Ectodermal cell (in vitro differentiated cells): ENCODE results near the gene MYZAP.
"Not testable (repeated sequence)": the region's sequence is repeated elsewhere in the genome, so short reads cannot be mapped to it uniquely, and the experiment has no call there.

Experiments
- H3K27ac ChIP-seq: 2 replicates; pipeline ENCODE4 v1.7.0; 2013; ENCODE audit warnings: mild to moderate bottlenecking, low read depth, low read length; ENCODE audit not compliant: insufficient read depth, poor library complexity, severe bottlenecking
- H3K27me3 ChIP-seq: 2 replicates; pipeline ENCODE4 v1.7.0; 2013; ENCODE audit warnings: mild to moderate bottlenecking, low read length; ENCODE audit not compliant: insufficient read depth, control insufficient read depth, poor library complexity, severe bottlenecking
- H3K36me3 ChIP-seq: one replicate; pipeline ENCODE4 v1.7.0; 2013; ENCODE audit warnings: low read length; ENCODE audit not compliant: control insufficient read depth, insufficient read depth
- H3K4me1 ChIP-seq: one replicate; pipeline ENCODE4 v1.7.0; 2013; ENCODE audit warnings: low read length; ENCODE audit not compliant: control insufficient read depth, insufficient read depth
- H3K4me3 ChIP-seq: 2 replicates; pipeline ENCODE4 v1.7.0; 2013; ENCODE audit warnings: low read depth, low read length, control low read depth; ENCODE audit not compliant: insufficient read depth
- H3K9me3 ChIP-seq: 2 replicates; pipeline ENCODE4 v1.7.0; 2013; ENCODE audit warnings: mild to moderate bottlenecking, low read length, moderate library complexity; ENCODE audit not compliant: control insufficient read depth
- WGBS, 2 experiments: methylation state at CpG; one replicate each; pipeline ENCODE4 v1.1.7; 2013; ENCODE audit warnings: missing lambda C conversion rate in 2 of 2; 5-methylcytosine and 5-hydroxymethylcytosine counted together

The MYZAP gene

GRCh38 chr15:57615951-57616496 is 24.3 kb downstream of the MYZAP start:
- not testable (repeated sequence) for H3K9me3 ChIP-seq, H3K27me3 ChIP-seq, H3K4me1 ChIP-seq, H3K27ac ChIP-seq, H3K4me3 ChIP-seq, H3K36me3 ChIP-seq
- 83% methylated on average over 7 to 8 of the region's 8 CpGs for WGBS, 2 experiments

- Histone ChIP-seq H3K4me3 (no peak overlapping the region), H3K27me3 (no peaks in the 10 kb centered on the region), H3K9me3 (no peaks in the 10 kb centered on the region), H3K36me3 (no peaks in the 10 kb centered on the region), H3K4me1 (no peaks in the 10 kb centered on the region), H3K27ac (no peak overlapping the region)
- 100% methylated on average over 1 of the region's 1 CpG for whole genome bisulfite sequencing, 2 experiments
These were observed 26.6 kb downstream of the MYZAP start for GRCh38 chr15:57618325-57618724.

GRCh38 chr15:57619746-57620145 is 28.0 kb downstream of the MYZAP start:
- Histone ChIP-seq H3K9me3 (no peaks in the 10 kb centered on the region), H3K27me3 (no peaks in the 10 kb centered on the region), H3K27ac (no peak overlapping the region), H3K36me3 (no peaks in the 10 kb centered on the region), H3K4me1 (no peaks in the 10 kb centered on the region), H3K4me3 (no peak overlapping the region)
- 85 to 89% methylated on average over 3 of the region's 3 CpGs for WGBS, 2 experiments

- no peak overlapping the region for H3K4me3 ChIP-seq
- H3K27ac ChIP-seq: no peak overlapping the region
- WGBS, 2 experiments: 87 to 91% methylated on average over 4 of the region's 4 CpGs
- H3K27me3 ChIP-seq: no peaks in the 10 kb centered on the region
- no peaks in the 10 kb centered on the region for H3K4me1 ChIP-seq
- H3K36me3 ChIP-seq: no peaks in the 10 kb centered on the region
- H3K9me3 ChIP-seq: no peaks in the 10 kb centered on the region
These were observed 33.0 kb downstream of the MYZAP start for GRCh38 chr15:57624730-57625129.

GRCh38 chr15:57625703-57626448 is 34.2 kb downstream of the MYZAP start:
- Histone ChIP-seq H3K4me1 (no peaks in the 10 kb centered on the region), H3K4me3 (no peak overlapping the region)
- WGBS, 2 experiments: 79 to 80% methylated on average over 10 of the region's 10 CpGs

GRCh38 chr15:57626713-57627440 is 35.2 kb downstream of the MYZAP start:
- Histone ChIP-seq H3K4me1 (no peaks in the 10 kb centered on the region), H3K27ac (no peak overlapping the region)

More at GRCh38 chr15:57625703-57626448, 34.2 kb downstream of the MYZAP start:
- Histone ChIP-seq H3K27me3 (no peaks in the 10 kb centered on the region), H3K9me3 (no peaks in the 10 kb centered on the region), H3K27ac (no peak overlapping the region), H3K36me3 (no peaks in the 10 kb centered on the region)

GRCh38 chr15:57631386-57632110 is 39.8 kb downstream of the MYZAP start:
- 92 to 96% methylated on average over 5 of the region's 5 CpGs for WGBS, 2 experiments
- Histone ChIP-seq H3K4me3 (no peak overlapping the region), H3K9me3 (no peaks in the 10 kb centered on the region)

More at GRCh38 chr15:57626713-57627440, 35.2 kb downstream of the MYZAP start:
- Histone ChIP-seq H3K4me3 (no peak overlapping the region), H3K27me3 (no peaks in the 10 kb centered on the region), H3K36me3 (no peaks in the 10 kb centered on the region), H3K9me3 (no peaks in the 10 kb centered on the region)
- WGBS, 2 experiments: 68 to 71% methylated on average over 7 of the region's 8 CpGs

GRCh38 chr15:57634290-57634689 is 42.6 kb downstream of the MYZAP start:
- Histone ChIP-seq H3K9me3 (no peaks in the 10 kb centered on the region), H3K36me3 (no peaks in the 10 kb centered on the region), H3K4me1 (no peaks in the 10 kb centered on the region), H3K4me3 (no peak overlapping the region), H3K27ac (no peak overlapping the region), H3K27me3 (no peaks in the 10 kb centered on the region)
- 94 to 95% methylated on average over 5 of the region's 5 CpGs for WGBS, 2 experiments

More at GRCh38 chr15:57631386-57632110, 39.8 kb downstream of the MYZAP start:
- Histone ChIP-seq H3K27ac (no peak overlapping the region), H3K27me3 (no peaks in the 10 kb centered on the region), H3K36me3 (no peaks in the 10 kb centered on the region), H3K4me1 (no peaks in the 10 kb centered on the region)

GRCh38 chr15:57635300-57635909 is 43.7 kb downstream of the MYZAP start:
- H3K4me1 ChIP-seq: no peaks in the 10 kb centered on the region
- H3K27ac ChIP-seq: no peak overlapping the region
- H3K27me3 ChIP-seq: no peaks in the 10 kb centered on the region
- WGBS, 2 experiments: 75 to 78% methylated on average over 7 of the region's 7 CpGs
- H3K4me3 ChIP-seq: no peak overlapping the region
- H3K36me3 ChIP-seq: no peaks in the 10 kb centered on the region
- H3K9me3 ChIP-seq: no peaks in the 10 kb centered on the region
